ENCODE results near the gene PPP1R16B.

PPP1R16B gene

GRCh38 chr20:38968090-38968489 lies 162.6 kb downstream of the PPP1R16B start:
- no peak overlapping the region for H3K4me3 ChIP-seq
- no peak overlapping the region for H3K9ac ChIP-seq (ENCODE audit: insufficient read length)
- TF ChIP-seq EZH2 (IDR thresholded peaks at IDR 0.05) (no peak), POLR2AphosphoS5 (IDR thresholded peaks at IDR 0.05; ENCODE audit: borderline replicate concordance, low read depth, low read length) (no peak), FOXP2 (optimal IDR thresholded peaks at IDR 0.05; ENCODE audit: control extremely low read depth, extremely low read length, insufficient read depth) (no peak)
- H3K36me3 ChIP-seq (ENCODE audit: insufficient read depth, low read length) = peaks cover 39% of the 10 kb centered on the region
- no peaks in the 10 kb centered on the region for H3K9me3 ChIP-seq (ENCODE audit: low read depth, low read length)
- H3K27ac ChIP-seq = no peak overlapping the region
- no peak for DNase-seq (ENCODE audit: low read depth, low spot score)

GRCh38 chr20:38969708-38970107 lies 164.2 kb downstream of the PPP1R16B start:
- H3K36me3 ChIP-seq (ENCODE audit: insufficient read depth, low read length) = peaks cover 42% of the 10 kb centered on the region
- no peak overlapping the region for H3K9ac ChIP-seq (ENCODE audit: insufficient read length)
- DNase-seq (ENCODE audit: low read depth, low spot score) = no peak
- no peak overlapping the region for H3K27ac ChIP-seq
- TF ChIP-seq EZH2 (IDR thresholded peaks at IDR 0.05) (no peak), FOXP2 (optimal IDR thresholded peaks at IDR 0.05; ENCODE audit: control extremely low read depth, extremely low read length, insufficient read depth) (no peak), POLR2AphosphoS5 (IDR thresholded peaks at IDR 0.05; ENCODE audit: borderline replicate concordance, low read depth, low read length) (no peak)
- no peaks in the 10 kb centered on the region for H3K9me3 ChIP-seq (ENCODE audit: low read depth, low read length)
- no peak overlapping the region for H3K4me3 ChIP-seq

GRCh38 chr20:38970302-38970701 lies 164.8 kb downstream of the PPP1R16B start:
- Histone ChIP-seq H3K27ac (no peak overlapping the region), H3K9me3 (ENCODE audit: low read depth, low read length) (no peaks in the 10 kb centered on the region), H3K4me3 (no peak overlapping the region), H3K9ac (ENCODE audit: insufficient read length) (no peak overlapping the region), H3K36me3 (ENCODE audit: insufficient read depth, low read length) (peaks cover 40% of the 10 kb centered on the region)
- no peak for TF ChIP-seq FOXP2 (optimal IDR thresholded peaks at IDR 0.05; ENCODE audit: control extremely low read depth, extremely low read length, insufficient read depth)
- TF ChIP-seq EZH2 (IDR thresholded peaks at IDR 0.05) = no peak
- no peak for TF ChIP-seq POLR2AphosphoS5 (IDR thresholded peaks at IDR 0.05; ENCODE audit: borderline replicate concordance, low read depth, low read length)
- DNase-seq (ENCODE audit: low read depth, low spot score) = no peak

Measured in SK-N-MC (cell line).